IPS DF 6.9 (cell line): ENCODE results near the gene WWOX.

Experiments used
- DNase-seq: peaks from one replicate; pipeline ENCODE4 v3.0.0-alpha.2; 2013; ENCODE audit warnings: low read depth, low spot score
- H3K27ac ChIP-seq: one replicate; pipeline ENCODE4 v1.5.1; 2013; ENCODE audit warnings: low read length, control low read depth
- H3K27me3 ChIP-seq: 2 replicates; pipeline ENCODE4 v1.6.1; 2013; ENCODE audit warnings: mild to moderate bottlenecking, low read length; ENCODE audit not compliant: control insufficient read depth, insufficient read depth
- H3K36me3 ChIP-seq: 2 replicates; pipeline ENCODE4 v1.6.1; 2013; ENCODE audit warnings: low read length; ENCODE audit not compliant: control insufficient read depth, insufficient read depth
- H3K4me1 ChIP-seq: 2 replicates; pipeline ENCODE4 v1.6.1; 2013; ENCODE audit warnings: low read length; ENCODE audit not compliant: control insufficient read depth, insufficient read depth
- H3K4me3 ChIP-seq: 2 replicates; pipeline ENCODE4 v1.5.1; 2013; ENCODE audit warnings: mild to moderate bottlenecking, low read length
- H3K9me3 ChIP-seq: 2 replicates; pipeline ENCODE4 v1.6.1; 2013; ENCODE audit warnings: low read length, inconsistent platforms; ENCODE audit not compliant: control insufficient read depth, insufficient read depth
- WGBS: extraction: QIAGEN DNeasy Blood & Tissue Kit; methylation state at CpG from one replicate; pipeline ENCODE4 v1.1.7; 2013; ENCODE audit warnings: mixed read lengths, missing lambda C conversion rate; ENCODE audit not compliant: insufficient read length, insufficient coverage; 5-methylcytosine and 5-hydroxymethylcytosine counted together

The WWOX gene

GRCh38 chr16:78487471-78487870, 388.0 kb downstream of the WWOX start:
- H3K4me1 ChIP-seq, result no peaks in the 10 kb centered on the region
- no peaks in the 10 kb centered on the region for H3K9me3 ChIP-seq
- no peak overlapping the region for H3K27ac ChIP-seq
- no CpG with 5 or more reads among the region's 3 CpGs for WGBS
- no peaks in the 10 kb centered on the region for H3K27me3 ChIP-seq
- no peak for DNase-seq
- H3K36me3 ChIP-seq, result no peaks in the 10 kb centered on the region
- H3K4me3 ChIP-seq, result no peak overlapping the region

GRCh38 chr16:78489072-78489471, 389.6 kb downstream of the WWOX start:
- no peak overlapping the region for H3K4me3 ChIP-seq
- H3K27ac ChIP-seq, result no peak overlapping the region
- H3K27me3 ChIP-seq, result no peaks in the 10 kb centered on the region
- DNase-seq, result no peak
- WGBS, result no CpG with 5 or more reads among the region's 3 CpGs
- H3K4me1 ChIP-seq, result no peaks in the 10 kb centered on the region
- no peaks in the 10 kb centered on the region for H3K36me3 ChIP-seq
- no peaks in the 10 kb centered on the region for H3K9me3 ChIP-seq

GRCh38 chr16:78489631-78490030, 390.2 kb downstream of the WWOX start:
- Histone ChIP-seq H3K4me1 (no peaks in the 10 kb centered on the region), H3K27ac (no peak overlapping the region)
- no CpG with 5 or more reads among the region's 5 CpGs for WGBS

GRCh38 chr16:78490431-78490830, 391.0 kb downstream of the WWOX start:
- Histone ChIP-seq H3K36me3 (no peaks in the 10 kb centered on the region), H3K27ac (no peak overlapping the region), H3K9me3 (no peaks in the 10 kb centered on the region), H3K27me3 (no peaks in the 10 kb centered on the region), H3K4me1 (no peaks in the 10 kb centered on the region), H3K4me3 (no peak overlapping the region)
- no peak for DNase-seq
- no CpG with 5 or more reads among the region's 11 CpGs for WGBS

More at GRCh38 chr16:78489631-78490030, 390.2 kb downstream of the WWOX start:
- DNase-seq, result no peak
- H3K4me3 ChIP-seq, result no peak overlapping the region
- no peaks in the 10 kb centered on the region for H3K27me3 ChIP-seq
- no peaks in the 10 kb centered on the region for H3K36me3 ChIP-seq
- no peaks in the 10 kb centered on the region for H3K9me3 ChIP-seq

GRCh38 chr16:78490847-78491246, 391.4 kb downstream of the WWOX start:
- WGBS, result no CpG with 5 or more reads among the region's 6 CpGs
- DNase-seq, result no peak
- no peaks in the 10 kb centered on the region for H3K9me3 ChIP-seq
- no peaks in the 10 kb centered on the region for H3K27me3 ChIP-seq
- no peaks in the 10 kb centered on the region for H3K36me3 ChIP-seq
- H3K4me3 ChIP-seq, result no peak overlapping the region
- H3K4me1 ChIP-seq, result no peaks in the 10 kb centered on the region
- no peak overlapping the region for H3K27ac ChIP-seq

- H3K27me3 ChIP-seq, result no peaks in the 10 kb centered on the region
- WGBS, result no CpG with 5 or more reads among the region's 8 CpGs
- no peak for DNase-seq
- H3K36me3 ChIP-seq, result no peaks in the 10 kb centered on the region
- no peaks in the 10 kb centered on the region for H3K4me1 ChIP-seq
- H3K4me3 ChIP-seq, result no peak overlapping the region
- no peak overlapping the region for H3K27ac ChIP-seq
- H3K9me3 ChIP-seq, result no peaks in the 10 kb centered on the region
Measured at GRCh38 chr16:78493573-78493972, 394.1 kb downstream of the WWOX start.

GRCh38 chr16:78494105-78494504, 394.7 kb downstream of the WWOX start:
- Histone ChIP-seq H3K4me3 (no peak overlapping the region), H3K4me1 (no peaks in the 10 kb centered on the region), H3K9me3 (no peaks in the 10 kb centered on the region), H3K36me3 (no peaks in the 10 kb centered on the region), H3K27me3 (no peaks in the 10 kb centered on the region), H3K27ac (no peak overlapping the region)
- no CpG with 5 or more reads among the region's 2 CpGs for WGBS
- no peak for DNase-seq

- H3K27ac ChIP-seq, result no peak overlapping the region
- H3K4me3 ChIP-seq, result no peak overlapping the region
- no CpG with 5 or more reads among the region's 10 CpGs for WGBS
- no peaks in the 10 kb centered on the region for H3K9me3 ChIP-seq
- H3K4me1 ChIP-seq, result no peaks in the 10 kb centered on the region
- no peaks in the 10 kb centered on the region for H3K36me3 ChIP-seq
- H3K27me3 ChIP-seq, result no peaks in the 10 kb centered on the region
- DNase-seq, result no peak
Measured at GRCh38 chr16:78494674-78495073, 395.2 kb downstream of the WWOX start.

- no peak overlapping the region for H3K27ac ChIP-seq
- no peaks in the 10 kb centered on the region for H3K4me1 ChIP-seq
- no peaks in the 10 kb centered on the region for H3K36me3 ChIP-seq
- no peak overlapping the region for H3K4me3 ChIP-seq
- no peaks in the 10 kb centered on the region for H3K9me3 ChIP-seq
- no peaks in the 10 kb centered on the region for H3K27me3 ChIP-seq
- DNase-seq, result no peak
- WGBS, result no CpG with 5 or more reads among the region's 7 CpGs
Measured at GRCh38 chr16:78496189-78496588, 396.7 kb downstream of the WWOX start.

- H3K4me3 ChIP-seq, result no peak overlapping the region
- H3K27ac ChIP-seq, result no peak overlapping the region
- DNase-seq, result no peak
- H3K4me1 ChIP-seq, result no peaks in the 10 kb centered on the region
- no CpG with 5 or more reads among the region's 10 CpGs for WGBS
- H3K9me3 ChIP-seq, result no peaks in the 10 kb centered on the region
- no peaks in the 10 kb centered on the region for H3K36me3 ChIP-seq
- no peaks in the 10 kb centered on the region for H3K27me3 ChIP-seq
Measured at GRCh38 chr16:78499399-78499798, 399.9 kb downstream of the WWOX start.

- Histone ChIP-seq H3K27ac (no peak overlapping the region), H3K4me1 (no peaks in the 10 kb centered on the region), H3K4me3 (no peak overlapping the region), H3K36me3 (no peaks in the 10 kb centered on the region), H3K27me3 (no peaks in the 10 kb centered on the region), H3K9me3 (no peaks in the 10 kb centered on the region)
- WGBS, result no CpG with 5 or more reads among the region's 8 CpGs
- no peak for DNase-seq
Measured at GRCh38 chr16:78500659-78501270, 401.3 kb downstream of the WWOX start.
